ENCODE results near the gene NAB2. TPM values are rescaled to one million over a fixed set of nuclear protein-coding genes. Genes with fewer than 3 reads are reported as not detected.
A peak's percentile ranks its signal among the peaks of the same experiment; 100 is the strongest.

Gene NAB2
- total and polyA plus RNA-seq, 10 donors: 9.0 to 25.0 (median 17.4) TPM

DNA sequence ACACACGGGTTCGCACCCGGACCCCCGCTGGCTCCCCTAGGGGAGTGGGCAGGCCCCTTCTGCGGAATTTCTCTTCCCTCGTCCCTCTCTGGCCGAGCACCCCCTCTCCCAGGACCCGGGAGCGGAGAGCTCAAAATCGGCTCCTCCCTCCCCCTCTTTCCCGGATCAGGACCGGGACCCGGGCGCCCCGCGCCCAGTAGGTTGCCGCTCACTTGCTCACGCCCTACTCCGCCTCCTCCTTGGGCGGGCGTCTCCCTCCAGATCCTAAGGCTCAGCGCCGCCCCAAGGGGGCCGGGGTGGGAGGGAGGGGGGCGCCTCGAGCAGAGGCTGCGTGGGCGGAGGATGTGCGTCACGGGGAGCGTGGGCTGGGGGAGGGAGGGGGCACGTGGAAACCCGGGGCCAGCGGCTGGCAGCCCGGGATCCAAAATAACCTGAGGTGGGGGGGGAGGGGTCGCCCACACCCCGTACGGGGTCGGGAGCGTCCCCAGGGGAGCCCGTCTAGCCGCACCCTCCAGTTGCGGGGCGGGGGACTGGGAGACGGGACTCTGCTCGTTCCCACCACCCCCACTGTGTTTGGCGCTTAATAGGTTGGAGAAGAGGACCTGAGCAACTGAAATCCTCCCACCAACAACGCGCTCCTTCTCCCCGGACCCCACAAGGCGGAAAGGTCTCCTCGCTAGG, 1.8 kb upstream of the NAB2 start:
- intact Hi-C loops (cut with DNase I; ENCODE audit: low total_unique reads): no loop called here
- H3K36me3 ChIP-seq: peaks cover 0 to 15% (median 12%) of the 10 kb centered on the region in 6 donors
- peak; percentile 96 for DNase-seq
- no peaks in the 10 kb centered on the region for H3K27me3 ChIP-seq (replicated peaks in 1 of 7)
- H3K4me1 ChIP-seq: peaks cover 17 to 62% (median 43%) of the 10 kb centered on the region in 6 donors
- TF ChIP-seq, protein P1, sequence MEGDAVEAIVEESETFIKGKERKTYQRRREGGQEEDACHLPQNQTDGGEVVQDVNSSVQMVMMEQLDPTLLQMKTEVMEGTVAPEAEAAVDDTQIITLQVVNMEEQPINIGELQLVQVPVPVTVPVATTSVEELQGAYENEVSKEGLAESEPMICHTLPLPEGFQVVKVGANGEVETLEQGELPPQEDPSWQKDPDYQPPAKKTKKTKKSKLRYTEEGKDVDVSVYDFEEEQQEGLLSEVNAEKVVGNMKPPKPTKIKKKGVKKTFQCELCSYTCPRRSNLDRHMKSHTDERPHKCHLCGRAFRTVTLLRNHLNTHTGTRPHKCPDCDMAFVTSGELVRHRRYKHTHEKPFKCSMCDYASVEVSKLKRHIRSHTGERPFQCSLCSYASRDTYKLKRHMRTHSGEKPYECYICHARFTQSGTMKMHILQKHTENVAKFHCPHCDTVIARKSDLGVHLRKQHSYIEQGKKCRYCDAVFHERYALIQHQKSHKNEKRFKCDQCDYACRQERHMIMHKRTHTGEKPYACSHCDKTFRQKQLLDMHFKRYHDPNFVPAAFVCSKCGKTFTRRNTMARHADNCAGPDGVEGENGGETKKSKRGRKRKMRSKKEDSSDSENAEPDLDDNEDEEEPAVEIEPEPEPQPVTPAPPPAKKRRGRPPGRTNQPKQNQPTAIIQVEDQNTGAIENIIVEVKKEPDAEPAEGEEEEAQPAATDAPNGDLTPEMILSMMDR (IDR thresholded peaks at IDR 0.05 in 8 of 11, conservative IDR thresholded peaks at IDR 0.05 in 3 of 11): no peak
- TF ChIP-seq POLR2AphosphoS5 (IDR thresholded peaks at IDR 0.05) (peak; percentile 82 to 85 (median 82)), POLR2A (IDR thresholded peaks at IDR 0.05) (peak in 2 of 3 donors; percentile 14 to 63)
- WGBS, 5 donors: 0 to 1% (median 0%) methylated on average over 10 to 51 of the region's 52 CpGs
- peak overlapping the region; percentile 59 to 96 (median 82) for H3K4me3 ChIP-seq
- peak overlapping the region; percentile 94 to 99 (median 97) for H3K27ac ChIP-seq
- H3K9me3 ChIP-seq: no peaks in the 10 kb centered on the region

GRCh38 chr12:57087691-57088353, 1.1 kb upstream of the NAB2 start:
- Histone ChIP-seq H3K4me1 (peaks cover 21 to 68% (median 48%) of the 10 kb centered on the region in 6 donors), H3K27me3 (replicated peaks in 1 of 7) (no peaks in the 10 kb centered on the region), H3K4me3 (peak overlapping the region; percentile 59 to 96 (median 82)), H3K36me3 (peaks cover 0 to 22% (median 15%) of the 10 kb centered on the region in 6 donors), H3K9me3 (no peaks in the 10 kb centered on the region), H3K27ac (peak overlapping the region; percentile 94 to 99 (median 97))
- 0 to 1% (median 0%) methylated on average over 13 to 37 of the region's 37 CpGs for WGBS, 5 donors
- DNase-seq: peak; percentile 93
- no peak for TF ChIP-seq POLR2A (IDR thresholded peaks at IDR 0.05)
- TF ChIP-seq, protein P1 (IDR thresholded peaks at IDR 0.05 in 8 of 11, conservative IDR thresholded peaks at IDR 0.05 in 3 of 11): peak in 1 of 11 experiments; percentile 10
- peak in 2 of 3 donors; percentile 29 to 54 for TF ChIP-seq POLR2AphosphoS5 (IDR thresholded peaks at IDR 0.05)
- intact Hi-C loops (cut with DNase I; ENCODE audit: low total_unique reads): no loop called here

DNA sequence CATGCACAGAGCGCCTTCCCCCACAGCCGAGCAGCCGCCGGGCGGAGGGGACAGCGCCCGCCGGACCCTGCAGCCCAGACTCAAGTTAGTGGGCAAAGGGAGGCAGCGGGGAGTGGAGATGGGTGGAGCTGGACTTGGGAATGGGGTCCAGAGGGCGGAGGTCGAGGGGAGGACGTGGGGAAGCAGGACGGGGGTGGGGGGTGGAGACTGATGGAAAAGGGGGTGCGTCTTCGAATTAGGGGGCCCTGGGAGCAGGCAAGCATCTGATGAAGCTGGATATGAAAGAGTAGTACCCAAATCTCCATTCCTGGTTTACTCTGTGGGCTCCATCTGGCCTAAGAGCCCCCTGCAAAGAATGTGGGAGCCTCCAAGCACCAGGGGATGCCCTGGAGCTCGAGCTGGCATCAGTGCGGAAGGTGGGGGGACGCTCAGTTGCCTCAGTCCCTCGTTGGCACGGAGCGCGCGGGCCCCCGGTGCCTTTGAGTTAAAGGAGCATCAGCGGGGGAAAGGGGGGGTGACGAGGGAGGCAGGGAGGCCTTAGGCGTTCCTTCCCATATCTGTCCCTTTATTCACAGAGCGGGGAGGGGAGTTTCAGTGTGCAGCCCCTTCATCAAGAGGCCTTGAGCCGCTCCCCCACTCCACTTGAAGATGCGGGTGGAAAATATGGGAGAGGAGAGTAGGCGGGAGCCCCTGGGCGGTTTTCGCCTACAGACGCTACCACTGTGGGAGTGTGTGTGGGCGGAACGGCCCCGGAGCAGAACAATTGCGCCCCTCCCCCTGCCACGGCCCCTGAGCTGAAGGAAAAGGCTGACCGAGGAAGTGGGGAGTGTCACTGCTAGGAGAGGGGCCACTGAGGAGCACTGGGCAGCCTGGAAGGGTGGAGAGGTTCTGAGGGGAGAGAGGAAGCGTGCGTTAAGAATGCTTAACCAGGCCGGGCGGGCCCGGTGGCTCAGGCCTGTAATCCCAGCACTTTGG, 644 bp downstream of the NAB2 start:
- intact Hi-C loops (cut with DNase I; ENCODE audit: low total_unique reads): no loop called here
- H3K36me3 ChIP-seq: peaks cover 0 to 33% (median 20%) of the 10 kb centered on the region in 6 donors
- DNase-seq: peak; percentile 89
- no peaks in the 10 kb centered on the region for H3K27me3 ChIP-seq (replicated peaks in 1 of 7)
- peaks cover 30 to 86% (median 64%) of the 10 kb centered on the region in 6 donors for H3K4me1 ChIP-seq
- WGBS, 5 donors: 1 to 2% (median 1%) methylated on average over 35 to 45 of the region's 45 CpGs
- TF ChIP-seq POLR2AphosphoS5 (IDR thresholded peaks at IDR 0.05) (peak; percentile 76 to 87 (median 84)), POLR2A (IDR thresholded peaks at IDR 0.05) (peak in 1 of 3 donors; percentile 29)
- TF ChIP-seq, protein P1 (IDR thresholded peaks at IDR 0.05 in 8 of 11, conservative IDR thresholded peaks at IDR 0.05 in 3 of 11): no peak
- H3K4me3 ChIP-seq: peak overlapping the region; percentile 46 to 96 (median 84)
- no peaks in the 10 kb centered on the region for H3K9me3 ChIP-seq
- peak overlapping the region; percentile 82 to 99 (median 97) for H3K27ac ChIP-seq

Data from spleen (tissue), 11 donors.